Fibroblast of upper back skin (primary cell): ENCODE results near the gene DOK7.

Source experiments
- DNase-seq: peaks from one replicate; pipeline ENCODE4 v3.0.0-alpha.2; 2013

DOK7 gene

DNA sequence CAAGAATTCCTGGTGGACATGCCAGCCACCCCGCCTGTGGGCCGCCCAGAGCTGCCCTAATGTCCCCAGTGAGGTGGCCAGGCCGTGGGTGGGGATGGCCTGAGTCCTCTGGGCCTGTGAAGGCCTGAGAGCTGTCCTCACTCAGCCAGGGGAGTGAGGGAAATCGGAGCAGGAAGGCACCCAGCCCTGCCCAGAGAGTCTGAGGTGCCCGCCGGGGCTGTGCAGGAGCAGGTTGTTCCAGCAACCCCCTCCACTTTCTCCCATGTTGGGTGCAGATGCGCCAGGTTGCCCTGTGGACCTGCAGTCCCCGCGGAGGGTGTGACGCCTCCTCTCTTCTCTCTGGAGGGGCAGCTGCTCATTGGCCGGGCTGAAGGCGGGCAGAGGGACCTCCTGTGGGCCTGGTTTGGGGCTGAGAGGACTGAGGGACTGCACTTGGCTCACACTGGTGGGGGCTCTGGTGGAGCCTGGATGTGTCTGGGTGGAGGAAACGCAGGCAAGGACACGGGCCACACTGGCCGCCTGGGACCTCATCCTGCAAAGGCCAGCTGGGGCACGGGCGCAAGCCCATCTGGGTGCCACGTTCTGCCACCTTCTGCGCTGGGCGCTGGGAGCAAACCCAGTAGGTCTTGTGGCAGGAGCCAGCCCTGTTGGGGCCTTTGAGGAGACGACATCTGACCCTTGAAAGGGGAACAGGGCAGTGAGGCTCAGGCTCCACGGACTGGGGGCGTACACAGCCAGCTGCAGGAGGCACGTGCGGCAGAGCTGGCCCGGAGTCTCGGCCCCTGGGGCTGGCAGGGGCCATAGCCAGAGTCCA is 14.0 kb downstream of the DOK7 start:
- no peak for DNase-seq

DNA sequence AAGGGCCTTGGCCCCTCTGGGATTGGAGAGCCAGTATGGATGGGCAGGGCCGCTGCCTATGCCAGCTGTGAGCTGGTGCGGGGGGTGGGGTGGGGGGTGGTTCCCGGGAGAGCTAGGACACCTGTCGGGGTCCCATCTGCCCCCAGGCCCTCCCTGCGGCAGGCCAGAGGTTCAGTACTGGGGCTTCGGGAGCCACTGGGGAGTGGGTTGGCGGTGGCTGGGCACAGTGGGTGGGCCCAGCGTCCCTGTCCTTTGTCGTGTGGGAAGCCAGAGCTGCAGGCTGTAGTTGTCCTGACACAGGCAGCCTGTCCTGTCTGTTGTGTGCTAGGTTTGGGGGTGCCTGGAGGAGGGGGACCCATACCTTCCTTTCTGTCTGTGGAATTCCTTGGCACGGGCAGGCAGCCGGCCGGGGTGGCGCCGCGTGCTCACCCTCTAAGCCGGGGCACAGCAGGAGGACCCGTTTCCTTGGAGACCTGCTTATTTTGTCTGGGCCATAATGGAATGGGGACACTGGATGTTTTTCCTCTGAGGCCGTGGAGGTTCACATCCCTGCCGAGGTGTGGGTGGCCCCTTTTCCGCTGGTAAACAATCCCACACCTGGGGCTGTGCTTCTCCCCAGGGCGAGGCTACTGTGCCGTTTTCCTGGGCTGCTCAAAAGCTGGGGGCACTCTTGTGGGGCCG is 14.8 kb downstream of the DOK7 start:
- no peak for DNase-seq

DNA sequence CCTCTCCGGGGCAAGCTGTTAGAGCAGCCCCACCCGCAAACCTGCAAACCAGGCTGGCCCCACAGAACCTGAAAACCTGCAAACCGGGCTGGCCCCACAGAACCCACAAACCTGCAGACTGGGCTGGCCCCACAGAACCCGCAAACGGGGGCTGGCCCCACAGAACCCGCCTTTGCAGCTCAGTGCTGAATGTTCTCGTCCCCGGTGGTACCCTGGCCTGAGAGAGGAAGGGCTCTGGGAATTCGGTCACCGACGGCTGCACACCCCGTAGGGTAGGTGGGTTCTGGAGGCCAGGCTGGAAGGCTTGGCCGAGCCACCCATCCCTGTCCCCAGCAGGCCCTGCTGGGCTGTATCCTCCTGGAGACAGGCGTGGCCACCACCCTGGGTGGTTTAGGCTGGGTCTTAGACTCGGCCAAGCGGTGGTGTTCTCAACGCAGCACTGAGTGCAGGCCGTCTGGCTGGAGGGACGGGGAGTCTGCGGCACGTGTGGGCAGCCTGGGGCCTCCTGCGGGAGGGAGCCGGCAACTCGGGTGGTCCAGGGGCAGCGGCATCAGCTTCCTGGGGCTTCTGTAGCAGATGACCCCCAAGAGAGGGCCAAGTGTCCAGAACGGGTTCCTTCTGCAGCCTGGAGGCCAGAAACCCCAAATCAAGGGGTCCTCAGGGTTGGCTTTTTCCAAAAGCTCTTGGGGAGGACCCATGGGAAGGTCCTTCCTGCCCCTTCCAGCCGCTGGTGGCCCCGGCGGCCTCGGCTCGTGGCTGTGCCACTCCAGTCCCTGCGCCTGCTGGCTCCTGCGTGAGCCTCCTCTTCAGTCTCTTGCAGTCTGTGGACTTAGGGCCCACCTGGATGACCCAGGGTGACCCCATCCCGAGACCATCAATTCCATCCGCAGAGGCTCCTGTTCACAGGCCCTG is 15.6 kb downstream of the DOK7 start:
- no peak for DNase-seq

DNA sequence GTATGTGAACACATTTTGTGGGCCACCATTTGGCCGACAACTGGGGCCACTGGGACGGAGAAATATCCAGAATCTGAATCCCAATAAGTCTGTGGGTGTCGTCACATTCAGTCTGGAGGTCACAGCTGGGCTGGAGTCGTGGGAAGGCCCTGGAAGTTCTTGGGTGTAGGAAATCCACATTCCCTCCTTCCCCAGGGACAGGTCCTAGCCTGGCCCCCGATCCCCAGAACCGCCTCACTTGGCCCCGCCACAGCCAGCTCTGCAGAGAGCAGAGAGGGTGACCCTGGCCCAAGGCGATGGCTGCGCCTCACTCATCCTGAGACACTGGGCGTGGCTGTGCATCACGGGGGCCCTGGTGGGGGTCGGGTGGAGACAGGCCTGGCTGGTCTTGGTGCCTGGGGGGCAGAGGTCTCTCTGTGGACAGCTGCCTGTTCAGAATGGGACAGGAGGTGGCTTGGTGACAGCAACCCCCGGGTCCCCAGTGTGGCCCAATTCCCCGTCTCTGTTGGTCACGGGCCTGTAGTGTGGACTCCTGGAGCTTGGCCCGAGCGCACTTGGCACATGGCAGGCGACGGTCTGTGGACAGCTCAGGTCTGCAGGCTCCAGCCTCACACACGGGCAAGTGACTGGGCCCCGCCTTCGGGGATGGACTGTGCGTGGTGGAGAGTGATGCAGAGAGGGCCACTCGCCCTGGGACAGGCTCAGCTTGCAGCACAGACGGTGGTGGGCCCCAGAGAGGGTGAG is 16.4 kb downstream of the DOK7 start:
- DNase-seq, result no peak

DNA sequence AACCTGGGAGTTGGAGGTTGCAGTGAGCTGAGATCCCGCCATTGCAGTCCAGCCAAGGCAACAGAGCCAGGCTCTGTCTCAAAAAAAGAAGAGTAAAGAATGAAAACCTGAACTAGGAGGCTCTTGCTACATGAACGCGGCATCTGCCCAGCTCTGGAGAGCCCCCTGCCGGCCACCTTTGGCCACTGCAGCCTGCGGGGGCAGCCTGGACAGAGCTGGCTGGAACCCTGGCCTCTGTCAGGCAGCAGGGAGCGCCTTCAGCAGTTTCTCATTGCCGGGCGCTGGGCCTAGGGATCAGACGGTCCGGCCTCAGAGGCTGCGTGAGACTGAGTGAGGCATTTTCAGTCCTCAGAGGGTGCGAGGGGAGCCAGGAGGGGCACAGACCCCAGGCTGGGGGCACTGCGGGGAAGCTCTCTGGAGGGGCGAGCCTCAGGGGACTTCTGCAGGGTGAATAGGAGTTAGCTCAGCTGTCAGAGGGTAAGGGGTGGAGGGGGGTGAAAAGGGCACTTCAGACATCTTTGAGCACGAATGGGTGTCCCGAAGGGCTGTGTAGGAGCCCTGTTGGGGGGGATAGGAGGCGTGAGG is 17.5 kb downstream of the DOK7 start:
- peak; percentile 63 for DNase-seq

DNA sequence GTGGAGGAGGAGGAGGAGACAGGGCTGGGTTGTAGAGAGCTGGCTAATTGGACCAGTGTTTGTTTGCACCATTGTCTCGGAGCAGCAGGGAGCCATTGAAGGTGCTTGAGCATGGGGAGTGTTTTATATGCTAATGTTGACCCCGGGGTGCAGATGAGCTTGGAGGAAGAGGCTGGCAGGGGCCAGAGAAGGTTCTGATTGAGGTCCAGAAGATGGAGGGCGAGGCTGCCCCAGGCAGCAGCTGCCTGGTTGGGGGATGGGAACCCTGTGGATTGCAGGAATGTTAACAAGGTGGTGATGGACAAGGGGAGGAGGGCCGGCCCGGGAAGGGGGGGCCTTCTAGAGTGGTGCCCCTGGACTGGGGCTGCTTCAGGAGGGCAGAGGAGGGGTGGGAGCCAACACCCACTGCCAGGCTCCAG is 18.0 kb downstream of the DOK7 start:
- no peak for DNase-seq

DNA sequence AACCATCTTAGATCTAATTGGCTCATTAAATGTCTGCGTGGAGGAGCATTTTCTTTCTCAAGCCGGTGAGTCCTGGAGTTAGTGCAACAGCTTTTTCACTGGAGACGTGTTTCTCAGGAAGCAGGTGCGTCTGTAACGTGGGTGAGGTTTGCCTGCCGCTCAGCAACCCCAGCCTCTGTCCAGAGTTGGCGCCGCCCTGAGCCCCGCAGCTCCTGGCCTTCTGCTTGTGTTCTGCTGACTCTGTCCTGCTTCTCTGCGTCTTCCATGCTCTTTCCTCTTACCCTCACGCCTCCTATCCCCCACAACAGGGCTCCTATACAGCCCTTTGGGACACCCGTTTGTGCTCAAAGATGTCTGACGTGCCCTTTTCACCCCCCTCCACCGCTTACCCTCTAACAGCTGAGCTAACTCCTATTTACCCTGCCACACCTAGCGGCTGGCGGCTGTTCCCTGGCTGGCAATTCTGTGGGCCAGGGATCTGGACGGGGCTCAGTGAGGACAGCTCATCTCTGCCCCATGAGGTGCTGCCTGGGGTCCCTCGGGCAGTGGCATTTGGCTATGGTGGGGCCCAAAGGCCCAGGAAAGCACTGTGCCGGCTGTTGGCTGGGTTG is 18.8 kb downstream of the DOK7 start:
- no peak for DNase-seq

DNA sequence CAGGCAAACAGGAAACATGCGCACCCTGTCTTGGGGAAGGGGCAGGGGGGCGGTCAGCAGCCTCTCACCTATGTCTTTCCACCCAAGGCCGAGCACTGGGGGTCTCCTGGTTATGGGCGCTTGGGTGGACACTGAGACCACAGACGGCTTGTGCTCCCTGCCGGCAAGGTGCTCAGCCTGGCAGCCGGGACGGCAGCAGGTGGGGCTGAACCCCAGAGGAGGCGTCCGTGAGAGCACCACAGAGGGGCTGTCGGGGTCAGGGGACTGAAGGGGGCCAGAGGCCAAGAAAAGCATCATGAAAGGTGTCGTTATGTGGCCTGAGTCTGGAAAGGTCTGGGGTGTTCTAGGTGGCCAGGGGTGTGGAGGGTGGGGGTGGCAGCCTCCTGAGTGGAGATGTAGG is 19.6 kb downstream of the DOK7 start:
- DNase-seq, result no peak

DNA sequence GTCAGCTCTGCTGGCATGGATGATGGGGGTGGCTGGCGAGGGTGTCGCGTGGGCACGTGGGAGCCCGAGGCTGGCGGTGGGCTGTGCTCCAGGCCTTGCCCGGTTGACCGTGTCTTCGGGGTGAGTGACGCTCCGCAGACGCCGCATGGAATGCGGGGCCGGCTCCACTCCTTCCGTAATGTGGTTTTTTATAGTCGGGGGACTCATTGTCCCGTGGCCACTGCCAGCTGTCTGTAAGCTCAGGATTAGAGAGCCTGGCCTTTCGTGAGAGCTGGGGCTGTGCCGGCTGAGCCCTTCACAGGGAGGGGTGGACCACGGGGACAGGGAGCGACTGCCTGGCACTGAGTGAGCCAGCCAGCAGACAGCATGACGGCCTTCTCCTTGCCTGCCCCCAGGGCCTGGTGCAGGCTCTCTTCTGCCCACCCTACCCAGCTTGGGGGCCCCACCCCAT is 20.4 kb downstream of the DOK7 start:
- DNase-seq, result no peak

DNA sequence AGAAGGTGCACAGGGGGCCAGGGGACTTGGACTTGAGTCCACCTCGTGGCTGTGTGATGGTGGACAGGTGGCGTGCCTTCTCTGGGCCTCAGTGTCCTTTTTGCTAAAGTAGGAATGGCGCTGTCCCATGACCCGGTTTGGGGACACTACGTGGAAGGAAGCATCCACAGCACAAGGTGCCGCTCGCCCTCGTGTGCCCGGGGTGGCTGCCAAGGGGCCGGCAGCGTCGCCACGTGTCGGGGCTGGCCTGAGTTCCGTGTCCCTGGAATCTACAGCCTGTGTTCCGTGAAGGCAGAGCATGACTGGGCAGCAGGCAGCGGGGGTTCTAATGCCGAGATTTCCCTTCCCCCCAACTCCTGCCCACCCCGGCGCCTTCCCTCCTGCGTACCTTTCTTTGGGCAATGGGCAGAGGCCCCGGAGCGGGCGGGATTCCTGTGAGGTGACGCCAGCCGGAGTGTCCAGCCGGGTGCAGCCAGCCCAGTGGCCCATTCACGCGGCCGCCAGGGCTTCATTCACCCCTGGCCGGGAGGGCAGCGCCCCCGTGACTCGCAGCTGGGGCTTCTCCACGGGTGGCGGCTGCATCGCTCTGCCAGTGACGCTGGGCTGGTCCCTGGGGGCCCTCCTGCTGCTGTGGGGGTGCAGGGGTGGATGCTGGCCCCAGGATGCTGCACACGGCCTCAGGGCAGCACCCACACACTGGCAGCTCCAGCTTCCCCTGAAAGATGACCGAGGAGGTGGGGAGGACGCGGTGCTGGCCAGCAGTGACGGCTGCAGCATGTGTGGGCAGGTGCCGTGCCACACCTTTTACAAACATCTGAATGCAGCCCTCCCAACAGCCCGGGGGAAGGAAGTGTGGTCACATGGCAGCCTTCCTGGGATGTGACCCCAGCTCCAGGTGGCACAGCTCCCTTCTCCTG is 21.2 kb downstream of the DOK7 start:
- DNase-seq, result no peak

DNA sequence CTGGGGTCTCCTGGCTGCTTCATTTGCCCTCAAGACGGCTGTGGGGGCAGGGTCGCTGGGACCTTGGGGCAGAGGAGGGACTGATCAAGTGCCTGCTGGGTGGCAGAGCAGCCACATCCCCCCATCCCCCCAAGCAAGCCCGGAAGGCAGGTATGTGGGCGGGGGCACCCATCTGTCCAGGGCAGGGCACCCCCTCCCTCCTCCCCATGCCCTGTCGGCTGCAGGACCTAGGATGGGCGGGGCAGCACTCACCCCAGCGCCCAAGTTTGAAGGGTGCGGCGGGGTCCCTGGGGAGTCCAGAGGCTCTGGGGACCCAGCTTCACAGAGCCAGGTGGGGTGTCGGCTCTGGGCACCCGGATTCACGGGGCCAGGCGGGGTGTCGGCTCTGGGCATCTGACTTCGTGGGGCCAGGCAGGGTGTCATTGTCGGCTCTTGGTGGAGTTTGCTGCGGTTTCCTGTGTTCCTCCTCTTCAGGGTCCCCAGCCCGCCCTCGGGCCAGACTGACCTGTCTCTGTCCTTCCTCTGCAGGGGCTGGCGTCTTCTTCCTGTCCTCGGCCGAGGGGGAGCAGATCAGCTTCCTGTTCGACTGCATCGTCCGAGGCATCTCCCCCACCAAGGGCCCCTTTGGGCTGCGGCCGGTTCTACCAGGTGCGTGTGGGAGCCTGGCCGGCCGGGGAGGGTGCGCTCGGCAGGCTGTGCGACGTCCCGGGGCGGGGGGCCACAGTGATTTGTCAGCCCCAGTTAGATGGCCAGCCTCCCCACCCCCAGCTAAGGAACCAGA is 22.1 kb downstream of the DOK7 start:
- DNase-seq, result no peak

DNA sequence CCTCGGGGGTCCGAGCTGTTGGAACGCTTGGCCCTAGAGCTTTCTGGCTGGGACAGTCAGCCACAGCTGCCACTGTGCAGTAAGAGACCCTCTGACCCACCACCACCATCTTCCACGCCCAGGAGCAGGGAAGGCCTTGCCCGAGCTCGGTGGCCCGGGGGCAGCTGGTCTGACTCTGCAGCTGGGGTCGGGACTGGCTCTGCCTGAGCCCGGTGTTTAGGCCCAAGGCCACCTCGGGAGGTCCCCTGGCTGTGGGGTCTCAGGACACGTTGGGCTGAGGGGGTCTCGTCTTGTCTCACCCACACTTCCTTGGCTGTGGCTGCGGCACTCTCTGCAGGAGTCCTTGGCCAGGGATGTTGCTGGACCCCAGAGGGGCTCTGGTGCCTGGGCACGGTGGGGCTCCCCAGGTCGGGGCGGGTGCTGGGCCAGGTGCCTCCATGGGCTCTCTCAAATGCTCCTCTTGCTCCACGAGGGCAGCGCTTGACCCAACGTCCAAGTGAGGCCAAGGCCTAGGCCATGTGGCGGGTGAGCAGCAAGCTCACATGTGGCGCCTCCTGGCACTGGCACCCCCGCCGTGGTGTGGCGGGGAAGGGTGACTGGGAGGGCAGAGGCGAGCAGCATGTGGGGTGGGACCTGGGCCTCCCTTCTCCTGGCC is 22.9 kb downstream of the DOK7 start:
- no peak for DNase-seq

DNA sequence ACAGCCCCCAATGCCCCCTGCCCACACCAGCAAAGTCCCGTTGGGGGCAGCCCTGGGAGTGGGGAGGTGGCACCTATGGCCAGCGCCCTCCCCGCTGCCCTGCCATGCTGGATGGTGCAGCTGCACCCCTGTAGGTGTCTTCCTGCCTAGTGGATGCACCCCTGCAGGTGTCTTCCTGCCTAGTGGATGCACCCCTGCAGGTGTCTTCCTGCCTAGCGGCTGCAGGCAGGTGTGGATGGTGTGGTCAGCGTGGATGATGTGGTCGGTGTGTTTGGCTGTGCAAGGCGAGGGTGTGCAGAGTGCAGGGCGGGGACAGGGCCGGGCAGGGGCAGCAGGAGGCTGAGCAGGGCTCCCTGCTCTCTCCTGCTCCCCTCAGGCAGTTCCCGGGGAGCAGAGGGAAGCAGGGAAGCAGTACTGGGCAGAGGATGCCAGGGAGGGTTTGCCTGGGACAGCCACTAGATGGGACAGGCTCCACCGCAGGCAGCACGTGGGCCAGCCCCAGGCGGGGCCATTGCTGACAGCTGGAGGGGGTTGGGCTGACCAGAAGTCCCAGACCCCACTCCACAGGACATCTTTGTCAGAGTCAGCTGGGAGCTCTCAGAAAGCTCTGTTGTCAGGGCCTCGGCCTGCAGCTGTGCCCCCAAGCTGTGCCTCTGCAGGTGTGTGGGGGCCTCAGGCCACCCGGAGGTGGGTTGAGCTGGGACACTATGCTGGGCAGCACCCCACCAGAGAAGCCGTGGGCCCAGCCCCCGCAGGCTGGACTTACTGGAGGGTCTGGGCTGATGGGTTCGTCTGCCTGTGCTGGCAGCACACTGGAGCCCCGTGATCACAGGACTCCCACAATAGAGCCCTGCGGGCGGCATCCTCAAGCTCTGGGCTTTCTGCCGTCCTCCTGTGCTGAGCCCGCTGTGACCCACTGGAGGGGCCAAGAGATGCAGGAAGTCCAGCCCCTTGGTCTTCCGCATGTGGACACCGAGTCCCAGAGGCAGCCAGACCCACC is 23.7 kb downstream of the DOK7 start:
- DNase-seq, result no peak

DNA sequence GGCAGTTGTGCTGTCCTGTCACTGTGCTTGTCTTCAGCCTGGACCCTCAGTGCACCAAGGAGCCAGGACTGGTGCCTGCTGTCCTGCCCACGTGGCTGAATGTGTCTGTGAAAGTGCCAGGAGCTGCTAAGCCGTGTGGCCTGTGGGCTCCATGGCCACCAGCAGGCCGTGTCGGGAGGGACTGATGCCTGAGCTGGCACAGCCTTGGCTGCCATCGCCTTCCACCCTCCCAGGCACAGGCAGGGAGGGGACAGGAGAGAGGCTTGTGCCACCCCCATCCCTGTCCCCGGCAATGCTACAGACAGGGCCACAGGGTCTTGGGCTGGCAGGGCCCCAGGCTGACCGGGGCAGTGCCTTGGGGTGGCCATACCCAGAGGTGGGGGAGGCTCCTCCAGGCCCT is 24.8 kb downstream of the DOK7 start:
- DNase-seq, result no peak

DNA sequence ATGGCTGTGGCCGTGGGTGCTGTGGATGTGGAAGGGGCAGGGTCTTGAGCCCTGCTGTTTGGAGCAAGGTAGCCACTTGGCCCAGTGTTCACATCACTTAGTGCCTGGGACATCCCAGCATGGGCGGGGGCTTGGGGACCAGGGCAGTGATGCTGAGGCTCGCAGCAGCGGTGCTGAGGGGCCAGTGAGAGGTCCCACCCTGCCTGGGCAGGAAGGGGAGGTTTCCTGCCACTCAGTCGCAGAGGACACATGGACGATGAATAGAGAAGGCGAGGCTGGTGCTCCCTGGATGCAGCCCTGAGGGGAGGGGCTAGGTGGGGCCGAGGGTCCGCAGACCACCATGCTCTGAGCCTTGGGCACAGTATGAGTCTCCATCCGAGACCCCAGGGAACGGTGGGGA is 25.7 kb downstream of the DOK7 start:
- no peak for DNase-seq

DNA sequence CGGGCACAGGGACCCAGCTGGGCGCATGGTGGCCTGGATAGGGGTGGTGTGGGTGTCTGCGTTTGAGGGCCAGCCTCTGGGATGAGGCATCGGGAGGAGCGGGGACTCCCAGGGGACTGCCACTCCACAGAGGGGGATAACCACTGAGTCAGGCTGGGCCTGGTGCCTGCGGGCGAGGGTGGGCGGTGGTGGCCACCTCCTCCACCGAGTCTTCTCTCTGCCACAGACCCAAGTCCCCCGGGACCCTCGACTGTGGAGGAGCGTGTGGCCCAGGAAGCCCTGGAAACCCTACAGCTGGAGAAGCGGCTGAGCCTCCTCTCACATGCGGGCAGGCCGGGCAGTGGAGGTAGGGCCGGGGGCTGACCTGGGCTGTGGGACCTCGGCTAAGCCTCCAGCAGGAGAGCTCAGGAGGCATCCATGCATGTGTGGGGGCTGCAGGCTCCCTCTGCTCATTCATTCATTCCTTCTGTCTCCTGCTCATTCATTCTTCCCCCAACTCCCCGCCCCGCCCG is 26.4 kb downstream of the DOK7 start:
- no peak for DNase-seq

DNA sequence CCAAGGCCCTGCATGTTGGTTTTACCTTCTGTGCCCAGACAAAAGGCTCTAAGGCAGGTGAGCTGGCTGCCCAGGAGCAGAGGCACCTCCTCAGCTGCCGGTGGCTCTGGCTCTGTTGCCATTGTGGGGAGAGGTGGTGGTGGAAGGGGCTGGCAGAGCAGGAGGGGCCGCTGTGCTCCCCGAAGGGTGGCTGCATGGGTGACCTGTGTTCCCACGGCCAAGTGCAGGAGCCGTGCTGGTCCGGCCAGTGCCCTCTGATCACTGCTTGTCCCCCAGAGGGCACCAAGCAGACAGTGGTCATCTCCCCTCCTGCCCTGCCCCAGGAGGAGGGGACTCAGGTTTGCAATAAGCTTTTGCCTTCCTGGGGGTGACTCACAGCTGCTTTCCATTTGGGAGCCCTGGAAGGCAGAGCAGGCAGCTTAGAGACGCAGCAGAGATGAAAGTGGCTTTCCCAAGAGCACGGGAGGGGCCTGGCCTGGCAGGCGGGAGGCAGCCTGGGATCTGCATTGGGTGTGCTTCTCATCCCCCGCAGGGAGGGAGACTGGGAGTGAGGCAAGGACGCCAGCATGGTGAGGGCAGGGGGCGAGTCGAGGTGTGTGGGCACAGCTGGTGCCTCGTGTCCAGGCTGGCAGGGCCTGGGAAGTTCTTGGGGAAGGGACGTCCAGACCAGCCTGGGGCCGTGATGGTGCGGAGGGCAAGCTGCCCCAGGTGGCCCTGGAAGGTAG is 28.7 kb downstream of the DOK7 start:
- peak; percentile 49 for DNase-seq
